Measurements from ENCODE around the gene OR51L1.
"Not testable (repeated sequence)": the region's sequence is repeated elsewhere in the genome, so short reads cannot be mapped to it uniquely, and the experiment has no call there.

Gene OR51L1, protein sequence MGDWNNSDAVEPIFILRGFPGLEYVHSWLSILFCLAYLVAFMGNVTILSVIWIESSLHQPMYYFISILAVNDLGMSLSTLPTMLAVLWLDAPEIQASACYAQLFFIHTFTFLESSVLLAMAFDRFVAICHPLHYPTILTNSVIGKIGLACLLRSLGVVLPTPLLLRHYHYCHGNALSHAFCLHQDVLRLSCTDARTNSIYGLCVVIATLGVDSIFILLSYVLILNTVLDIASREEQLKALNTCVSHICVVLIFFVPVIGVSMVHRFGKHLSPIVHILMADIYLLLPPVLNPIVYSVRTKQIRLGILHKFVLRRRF

DNA sequence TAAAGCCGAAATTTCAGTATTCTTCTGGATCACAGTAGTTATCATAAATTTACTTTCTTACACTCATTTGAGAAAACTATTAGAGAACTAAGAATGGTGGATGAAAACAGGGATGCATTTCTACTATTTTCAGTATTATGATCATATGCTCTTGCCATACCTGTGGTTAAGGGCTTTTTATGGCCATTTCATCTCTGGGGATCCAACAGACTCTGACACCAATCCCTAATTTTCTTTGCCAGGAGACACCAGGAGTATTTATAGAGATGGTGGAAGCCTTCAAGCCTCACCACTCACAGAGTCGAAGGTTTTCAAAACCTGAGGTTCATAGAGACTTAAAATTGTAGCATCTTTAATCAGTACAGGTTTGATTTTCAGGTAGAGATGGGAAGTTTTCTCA lies at the start of gene OR51L1:
Gene OR51L1 (plus strand): TSS at position 301 of the 400 bp plus-strand sequence. CDS start 4,132 bp downstream, outside the sequence.
- DNase-seq = no peak

DNA sequence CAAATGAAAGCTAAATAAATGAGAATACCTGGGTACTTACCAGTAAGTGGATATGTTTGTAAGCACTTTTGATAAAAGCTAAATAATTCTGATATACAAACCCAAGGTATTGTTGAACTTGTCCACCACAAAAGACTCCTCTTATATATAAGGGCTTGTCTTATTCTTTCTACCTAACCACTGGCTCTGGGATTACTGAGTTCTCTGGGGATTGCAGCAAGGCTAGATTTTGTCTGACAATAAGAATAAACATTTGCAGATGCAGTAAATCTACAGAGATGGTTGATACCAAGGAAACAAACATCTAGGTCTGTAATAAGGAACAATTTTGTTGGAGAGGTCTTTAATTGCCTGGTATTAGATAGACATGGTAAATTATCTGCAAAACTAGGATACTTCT lies 47.1 kb upstream of the OR51L1 start, which contains the start of gene OR51A4:
Gene OR51A4 (minus strand): TSS at position 101 of the 400 bp plus-strand sequence. CDS start 505 bp downstream, outside the sequence.
- no peak for DNase-seq

DNA sequence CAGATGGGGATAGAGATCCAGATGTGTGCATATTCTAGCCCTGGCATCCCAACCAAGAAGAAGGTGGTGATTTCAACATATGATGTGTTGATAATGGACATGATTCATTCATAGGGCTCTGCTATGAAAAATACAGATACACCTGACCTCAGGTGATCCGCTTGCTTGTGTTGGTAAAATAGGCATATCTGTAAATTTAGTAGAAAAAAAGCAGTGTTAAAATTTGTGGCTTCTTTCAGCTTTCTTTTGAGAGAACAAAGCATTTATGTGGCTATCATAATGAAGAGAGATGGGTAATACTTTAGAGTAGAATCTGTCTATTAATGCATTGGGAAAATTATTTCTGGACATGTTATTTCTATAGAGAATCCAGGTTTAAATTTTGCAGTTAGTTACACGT lies 39.0 kb upstream of the OR51L1 start, which contains the start of gene OR51A2:
Gene OR51A2 (minus strand): TSS at position 101 of the 400 bp plus-strand sequence. CDS start 0 bp downstream, at position 101.
- DNase-seq = not testable (repeated sequence)

DNA sequence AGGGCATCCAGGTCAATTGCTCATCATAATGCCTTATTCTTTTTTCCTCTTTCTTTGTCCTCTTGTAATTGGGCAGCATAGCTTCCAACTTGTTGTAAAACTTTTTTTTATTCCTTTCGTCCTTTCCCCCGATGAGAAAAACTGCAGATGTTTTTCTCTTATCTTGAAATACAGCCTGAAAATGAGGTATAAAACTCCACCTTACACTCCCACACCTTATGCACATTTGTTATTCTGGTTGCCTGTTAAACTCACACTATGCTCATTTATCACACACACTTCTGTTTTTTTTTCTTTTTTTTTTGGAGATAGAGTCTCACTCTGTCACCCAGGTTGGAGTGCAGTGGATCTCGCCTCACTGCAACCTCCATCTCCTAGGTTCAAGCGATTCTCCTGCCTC lies 37.3 kb upstream of the OR51L1 start:
- no peak for DNase-seq

DNA sequence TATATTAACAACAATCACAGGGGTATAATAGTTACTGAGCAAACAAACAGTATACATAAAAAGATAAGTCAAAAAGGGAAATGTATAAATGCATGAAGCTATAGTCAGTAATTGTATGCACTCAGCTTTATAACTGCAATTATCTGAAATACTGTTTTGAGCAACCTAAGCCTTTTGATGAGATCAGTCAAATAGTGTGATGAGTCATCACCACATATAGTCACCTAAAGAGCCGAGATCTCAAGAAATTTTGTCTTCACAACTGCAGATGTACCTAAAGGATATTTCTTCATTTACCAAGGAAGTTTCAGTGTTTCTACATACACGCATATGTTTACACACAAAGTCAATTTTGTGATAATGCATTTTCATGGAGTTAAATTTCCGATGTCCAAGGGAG lies 33.8 kb upstream of the OR51L1 start:
- no peak for DNase-seq

DNA sequence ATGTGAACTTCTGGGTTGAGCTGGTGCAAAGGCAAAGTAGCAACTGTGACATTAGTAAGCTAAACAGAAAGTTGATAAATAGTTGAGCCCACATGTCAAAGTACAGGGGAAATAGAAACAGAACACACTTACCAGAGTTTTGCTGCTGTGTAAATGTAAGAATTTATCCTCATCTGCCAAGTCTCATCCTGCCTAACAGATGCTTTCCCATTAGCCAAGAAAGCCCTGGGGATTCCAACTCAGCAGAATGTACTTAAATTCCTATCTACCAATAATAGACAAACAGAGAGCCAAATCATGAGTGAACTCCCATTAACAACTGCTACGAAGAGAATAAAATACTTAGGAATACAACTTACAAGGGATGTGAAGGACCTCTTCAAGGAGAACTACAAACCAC lies 31.8 kb upstream of the OR51L1 start:
- DNase-seq = no peak

DNA sequence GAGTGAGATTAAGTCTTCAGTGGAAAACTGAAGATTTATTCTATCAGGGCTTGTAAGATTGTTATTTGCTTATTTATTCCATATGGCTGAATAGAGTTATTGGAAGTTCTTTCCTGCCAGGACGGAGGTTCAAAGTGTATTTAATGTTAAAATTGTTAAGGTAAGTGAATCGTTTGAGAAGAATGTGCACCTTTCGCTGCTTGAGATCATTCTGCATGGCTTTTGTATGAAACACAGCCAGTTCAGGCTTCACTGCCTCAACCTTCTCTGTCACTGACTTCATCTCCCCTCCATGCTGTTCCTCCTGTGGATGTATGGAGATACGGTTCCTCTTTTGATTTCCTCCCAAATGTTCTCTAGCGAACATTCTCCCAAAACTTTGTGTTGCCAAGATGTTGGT lies 19.2 kb upstream of the OR51L1 start:
- DNase-seq = no peak

DNA sequence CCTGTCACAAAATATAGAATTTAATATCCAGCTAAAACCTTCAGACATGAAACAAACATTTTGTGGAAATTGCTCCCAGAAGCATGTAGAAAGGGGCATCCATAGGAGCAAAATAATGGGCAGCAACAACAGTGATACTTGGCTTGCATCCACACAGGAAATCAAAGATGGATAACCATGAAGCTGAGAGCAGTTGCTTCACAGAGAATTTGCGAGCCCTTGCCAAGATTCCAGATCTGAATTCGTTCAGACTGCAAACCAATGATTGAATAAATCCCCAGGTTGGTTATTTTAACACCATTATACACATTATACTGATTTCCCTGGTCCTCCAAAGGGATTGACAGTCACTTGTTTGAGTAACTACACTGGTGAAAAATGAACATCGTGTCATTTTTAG lies 15.6 kb upstream of the OR51L1 start:
- DNase-seq = no peak

DNA sequence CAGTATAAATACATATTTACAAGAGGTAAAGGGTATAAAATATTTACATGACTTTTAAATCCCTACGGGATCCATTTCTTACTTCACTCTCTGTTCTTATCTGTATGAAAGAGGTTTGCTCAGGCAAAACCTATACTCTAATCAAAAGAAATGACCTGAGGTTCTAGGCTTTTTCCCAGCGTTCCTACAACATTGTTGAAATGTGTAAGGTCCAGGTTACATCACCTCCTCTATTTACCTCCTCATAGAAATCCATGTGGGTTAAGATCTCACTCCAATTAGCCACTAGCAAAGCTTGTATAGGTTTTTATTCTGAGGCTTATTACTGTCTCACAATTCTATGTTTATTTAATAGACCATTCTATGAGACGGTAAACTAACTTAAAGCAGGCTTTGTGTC lies 12.0 kb upstream of the OR51L1 start:
- DNase-seq = no peak

DNA sequence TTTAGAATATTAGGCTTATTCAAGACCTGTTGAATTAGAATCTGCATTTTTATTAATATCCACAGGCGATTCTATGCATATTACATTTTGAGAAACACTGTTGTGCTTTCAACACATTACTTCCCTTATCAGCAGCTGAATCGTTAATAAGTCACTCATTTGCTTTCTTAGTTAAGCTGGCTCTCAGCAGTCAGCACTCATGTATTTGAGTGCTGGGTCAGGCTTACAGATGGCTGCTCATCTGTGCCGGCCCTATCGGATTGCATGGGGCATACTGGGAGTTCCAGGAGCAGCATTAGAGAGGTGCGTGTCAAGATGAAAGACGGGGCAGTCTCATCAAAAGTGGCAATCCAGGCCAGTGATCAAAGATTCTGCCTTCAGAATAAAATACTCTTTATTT lies 10.8 kb upstream of the OR51L1 start:
- no peak for DNase-seq

DNA sequence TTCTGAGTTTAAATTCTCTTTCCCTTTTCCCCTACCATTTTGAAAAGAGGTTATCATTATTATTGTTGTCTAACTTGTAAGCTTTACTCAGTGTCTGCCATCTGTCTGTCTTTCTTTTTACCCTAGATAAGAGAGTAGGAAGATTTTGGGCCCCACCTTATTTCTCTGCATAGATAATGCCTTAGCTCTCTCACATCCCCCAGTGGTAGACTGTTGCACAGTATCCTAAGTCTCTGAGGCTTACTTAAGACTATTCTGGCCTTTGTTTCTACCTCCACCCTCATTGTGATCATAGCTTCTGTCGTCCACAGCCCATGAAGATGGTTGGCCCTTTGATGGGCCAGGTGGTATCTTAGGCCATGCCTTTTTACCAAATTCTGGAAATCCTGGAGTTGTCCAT lies 3.6 kb upstream of the OR51L1 start:
- DNase-seq = no peak

DNA sequence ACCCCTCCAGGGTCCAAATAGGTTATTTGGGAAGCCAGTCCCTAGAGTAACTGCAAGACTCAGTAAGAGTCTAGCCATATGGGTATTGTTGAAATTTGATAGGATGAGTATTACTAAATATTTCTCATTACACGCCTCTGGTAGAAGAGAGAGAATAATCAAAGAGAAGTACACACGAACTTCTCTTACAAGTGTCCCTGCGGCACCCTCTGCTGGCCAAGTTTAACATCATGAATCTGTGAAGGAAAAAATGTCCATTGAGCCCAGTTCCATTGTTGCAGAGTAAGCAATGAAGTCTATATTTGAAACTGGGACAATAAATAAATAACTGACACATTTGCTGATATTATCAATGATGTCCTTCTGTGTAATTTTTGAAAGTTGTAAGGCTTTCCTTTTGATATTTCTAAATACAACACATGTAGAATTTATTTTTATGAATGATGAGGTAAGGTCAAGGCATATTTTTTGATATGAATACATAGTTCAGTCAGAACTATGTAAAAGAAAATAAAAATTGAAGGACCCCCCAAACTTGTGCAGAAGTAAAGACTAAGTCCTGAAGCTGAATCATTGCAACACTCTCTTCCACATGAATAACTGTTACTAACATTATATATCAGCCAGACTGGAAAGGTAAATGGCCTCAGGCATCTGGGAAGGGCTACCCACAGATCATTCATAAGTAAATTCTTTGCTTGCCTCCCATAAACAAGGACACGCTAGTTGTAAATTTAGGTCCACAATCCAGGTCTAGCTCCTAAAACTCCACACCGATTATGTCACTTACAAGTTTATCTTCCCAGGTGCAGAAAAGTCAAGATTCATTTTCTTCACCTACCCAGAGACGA lies 10.0 kb downstream of the OR51L1 start:
- no peak for DNase-seq

DNA sequence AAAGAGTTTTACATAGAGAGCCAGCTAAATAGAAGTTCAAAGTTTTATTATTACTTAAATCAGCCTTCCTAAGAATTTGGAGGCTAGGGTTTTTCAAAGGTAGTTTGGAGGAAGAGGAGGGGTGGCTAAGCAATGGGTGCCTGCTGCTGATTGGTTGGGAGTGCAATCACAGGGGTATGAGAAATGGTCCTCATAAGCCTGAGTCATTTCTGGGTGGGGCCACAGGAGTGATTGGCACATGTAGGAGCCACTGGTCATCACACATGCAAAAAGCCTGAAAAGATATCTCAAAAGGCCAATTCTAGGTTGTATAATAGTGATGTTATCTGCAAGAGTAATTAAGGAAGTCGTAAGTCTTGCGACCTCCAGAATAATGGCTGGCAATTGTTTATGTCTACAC lies 12.9 kb downstream of the OR51L1 start:
- DNase-seq = no peak

DNA sequence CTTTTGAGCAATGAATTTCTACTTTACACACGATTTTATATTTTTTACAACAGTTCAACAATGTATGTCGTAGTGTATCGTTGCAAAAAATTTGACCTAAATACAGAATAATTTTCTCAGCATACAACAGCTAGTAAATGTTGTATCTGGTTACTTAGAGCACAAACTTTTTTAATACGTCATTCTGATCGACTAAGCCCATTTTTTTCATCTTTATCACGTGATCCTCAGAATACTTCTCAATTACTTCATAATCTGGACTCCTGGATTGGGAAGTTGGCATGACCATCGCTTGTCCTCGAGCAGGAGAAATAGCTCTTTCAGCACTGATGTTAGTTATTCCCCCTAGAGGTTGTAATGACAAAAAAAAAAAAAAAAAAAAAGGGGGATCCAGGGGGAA lies 16.6 kb downstream of the OR51L1 start:
- no peak for DNase-seq

DNA sequence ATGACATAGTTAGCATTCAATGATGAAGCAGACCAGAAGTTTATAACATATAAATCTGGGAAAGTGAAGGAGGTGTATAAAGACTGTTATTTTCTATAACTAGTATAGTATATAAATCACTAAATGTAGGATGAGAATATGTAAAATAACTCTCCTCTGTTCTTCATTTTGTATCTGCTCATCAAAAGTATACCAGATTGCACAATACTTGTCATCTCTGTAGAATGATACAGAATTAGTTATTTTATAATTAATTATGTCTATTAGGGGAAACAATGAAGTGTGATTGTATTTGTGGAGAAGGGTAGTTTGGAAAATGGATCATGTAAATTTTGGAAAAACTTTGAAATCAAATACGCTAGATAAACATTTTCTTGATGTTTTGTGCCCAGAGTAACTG lies 18.4 kb downstream of the OR51L1 start:
- no peak for DNase-seq

DNA sequence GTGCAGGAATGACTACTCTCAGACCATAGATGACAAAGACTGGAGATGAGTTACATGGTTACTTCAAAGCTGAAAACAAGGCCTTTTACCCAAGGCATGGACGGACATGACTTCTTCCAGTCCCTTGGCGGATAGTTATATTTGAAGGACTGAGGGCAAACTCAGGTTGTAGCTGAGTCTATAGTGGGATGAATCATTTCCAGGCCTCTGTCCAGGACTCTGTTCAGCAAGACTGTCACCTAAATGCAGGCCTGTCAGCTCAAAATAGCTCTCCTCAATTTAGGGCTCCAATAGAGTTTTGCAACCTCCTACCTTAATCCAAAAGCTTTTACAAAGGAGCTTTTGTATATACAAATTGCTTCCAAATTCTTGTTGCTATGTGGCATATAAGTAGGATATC lies 27.3 kb downstream of the OR51L1 start:
- DNase-seq = no peak

DNA sequence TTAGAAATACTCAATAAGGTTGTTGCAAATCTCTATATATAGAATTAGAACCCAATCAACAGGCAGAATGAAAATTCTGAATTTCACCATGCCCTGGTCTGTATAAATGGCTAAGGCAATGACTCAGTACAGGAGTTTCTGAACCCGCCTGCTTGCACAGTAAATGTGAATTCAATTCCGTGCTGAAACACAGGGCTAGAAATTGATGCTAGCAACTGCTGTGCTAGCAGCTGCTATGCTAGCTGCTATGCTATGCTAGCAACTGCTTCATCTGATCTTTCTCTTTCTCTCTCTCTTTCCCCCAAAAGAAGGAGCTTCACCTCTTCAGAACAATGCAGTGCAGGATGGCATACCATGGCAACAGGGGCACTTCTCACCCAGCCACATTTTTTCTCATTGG lies 42.0 kb downstream of the OR51L1 start:
- no peak for DNase-seq

DNA sequence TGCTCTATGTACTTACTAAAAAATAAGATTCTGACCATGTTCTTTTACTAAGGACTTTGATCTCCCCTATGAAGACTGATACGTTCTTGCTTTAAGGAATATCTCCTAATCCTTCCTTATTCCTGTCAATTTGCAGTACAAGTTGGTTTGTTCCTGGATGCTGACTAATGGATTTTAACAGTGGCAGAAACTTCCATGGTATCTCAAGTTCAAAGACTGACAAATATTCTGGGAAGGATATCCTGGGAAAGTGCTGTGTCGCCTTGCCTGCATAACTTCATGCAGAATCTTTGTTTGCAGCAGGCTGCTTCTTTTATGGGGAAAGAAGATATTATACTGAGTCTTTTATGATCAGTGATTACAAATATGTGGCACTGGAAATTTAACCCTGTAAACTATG lies 43.3 kb downstream of the OR51L1 start:
- DNase-seq = no peak

DNA sequence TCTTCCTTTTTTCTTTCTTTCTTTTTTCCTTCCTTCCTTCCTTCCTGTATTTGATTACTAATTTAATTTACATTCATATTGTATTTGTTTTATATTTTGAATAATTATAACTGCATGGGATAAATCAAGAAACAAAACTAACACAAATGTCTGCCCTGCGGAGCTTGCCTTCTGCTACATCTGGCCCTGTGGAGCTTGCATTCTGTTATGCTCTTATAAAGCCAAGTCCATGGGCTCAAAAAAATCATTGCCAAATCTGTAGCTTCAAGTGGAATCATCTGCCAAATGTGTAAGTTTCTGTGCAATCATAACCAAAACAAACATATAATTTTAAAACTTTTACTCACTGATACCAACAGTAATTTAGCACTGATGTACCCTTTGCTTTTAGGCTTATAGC lies 43.7 kb downstream of the OR51L1 start:
- no peak for DNase-seq

DNA sequence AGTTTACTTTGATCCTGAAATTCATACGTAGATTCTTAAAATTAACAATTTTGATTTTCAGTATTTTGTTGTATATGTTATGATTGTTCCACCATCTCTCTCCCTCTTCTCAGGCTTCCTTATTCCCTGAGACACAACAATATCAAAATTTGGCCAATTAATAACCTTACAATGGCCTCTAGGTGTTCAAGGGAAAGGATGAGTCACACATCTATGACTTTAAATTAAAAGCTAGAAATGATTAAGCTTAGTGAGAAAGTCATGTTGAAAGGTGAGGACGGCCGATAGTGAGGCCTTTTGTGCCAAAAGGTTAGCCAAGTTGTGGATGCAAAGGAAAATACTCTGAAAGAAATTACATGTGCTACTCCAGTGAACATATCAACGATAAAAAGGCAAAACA lies 46.2 kb downstream of the OR51L1 start:
- no peak for DNase-seq

DNA sequence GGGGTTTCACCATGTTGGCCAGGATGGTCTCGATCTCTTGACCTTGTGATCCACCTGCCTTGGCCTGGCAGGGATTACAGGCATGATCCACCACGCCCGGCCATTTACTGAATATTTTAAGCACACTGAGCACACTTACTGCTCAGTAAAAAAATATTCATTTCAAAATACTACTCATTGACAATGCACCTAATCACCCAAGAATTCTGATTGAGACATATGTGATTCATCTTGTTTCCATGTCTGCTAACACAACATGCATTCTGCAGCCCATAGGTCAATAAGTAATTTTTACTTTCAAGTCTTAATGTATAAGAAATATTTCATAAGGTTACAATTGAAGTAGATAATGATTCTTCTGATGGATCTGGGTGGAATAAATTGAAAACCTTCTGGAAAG lies 47.4 kb downstream of the OR51L1 start:
- DNase-seq = no peak

DNA sequence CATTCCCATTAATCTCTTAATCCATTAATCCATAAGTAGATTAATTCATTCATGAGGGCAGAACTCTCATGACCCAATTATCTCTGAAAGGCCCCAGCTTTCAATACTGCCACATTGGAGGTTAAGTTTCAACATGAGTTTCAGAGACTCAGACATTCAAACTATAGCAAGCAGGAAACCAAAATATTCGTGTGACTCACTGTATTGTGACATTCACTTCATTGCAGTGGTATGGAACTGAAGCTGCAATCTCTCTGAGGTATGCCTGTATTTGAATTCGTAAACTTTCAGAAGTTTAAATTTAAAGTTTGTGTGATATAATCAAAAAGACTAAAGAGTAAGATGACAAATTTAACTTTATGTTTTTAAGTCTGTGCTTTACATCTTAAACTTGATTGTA lies 48.7 kb downstream of the OR51L1 start:
- DNase-seq = no peak

DNA sequence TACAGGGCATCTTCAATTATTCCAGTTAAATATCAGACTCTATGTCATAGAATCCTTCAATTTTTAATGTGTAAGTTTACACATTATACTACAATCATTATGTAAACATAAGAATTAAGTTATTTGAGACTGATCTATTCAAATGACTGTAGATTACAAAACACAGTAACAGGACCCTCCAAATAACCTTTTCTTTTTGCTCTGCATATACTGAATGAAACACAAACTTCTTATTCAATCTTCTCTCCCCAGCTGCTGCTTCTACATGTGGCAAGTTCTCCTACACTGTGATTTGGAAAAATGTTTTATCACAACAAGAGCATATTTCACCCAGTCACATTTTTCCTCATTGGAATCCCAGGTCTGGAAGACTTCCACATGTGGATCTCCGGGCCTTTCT lies 51.6 kb downstream of the OR51L1 start, which contains the start of gene OR52J3:
Gene OR52J3 (plus strand): TSS at position 301 of the 400 bp plus-strand sequence. CDS start 0 bp downstream, at position 301.
- DNase-seq = no peak

DNA sequence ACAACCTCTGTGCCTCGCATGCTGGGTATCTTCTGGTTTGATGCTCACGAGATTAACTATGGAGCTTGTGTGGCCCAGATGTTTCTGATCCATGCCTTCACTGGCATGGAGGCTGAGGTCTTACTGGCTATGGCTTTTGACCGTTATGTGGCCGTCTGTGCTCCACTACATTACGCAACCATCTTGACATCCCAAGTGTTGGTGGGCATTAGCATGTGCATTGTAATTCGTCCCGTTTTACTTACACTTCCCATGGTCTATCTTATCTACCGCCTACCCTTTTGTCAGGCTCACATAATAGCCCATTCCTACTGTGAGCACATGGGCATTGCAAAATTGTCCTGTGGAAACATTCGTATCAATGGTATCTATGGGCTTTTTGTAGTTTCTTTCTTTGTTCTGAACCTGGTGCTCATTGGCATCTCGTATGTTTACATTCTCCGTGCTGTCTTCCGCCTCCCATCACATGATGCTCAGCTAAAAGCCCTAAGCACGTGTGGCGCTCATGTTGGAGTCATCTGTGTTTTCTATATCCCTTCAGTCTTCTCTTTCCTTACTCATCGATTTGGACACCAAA lies 52.2 kb downstream of the OR51L1 start:
- no peak for DNase-seq
